ENCODE data around the gene UBE2E2. TPM values are rescaled to one million over a fixed set of nuclear protein-coding genes. Genes with fewer than 3 reads are reported as not detected.

Gene UBE2E2
- total RNA-seq, 1 experiment from 2014 or later = 64.3 TPM

- no TSS peak for BruUV-seq (replicated peaks)
- Mint-ChIP-seq H3K36me3 (ENCODE audit: insufficient read depth, unreplicated experiment) (no peaks in the 10 kb centered on the region), H3K4me3 (ENCODE audit: unreplicated experiment) (no peak overlapping the region), H3K27me3 (ENCODE audit: insufficient read depth, unreplicated experiment) (no peaks in the 10 kb centered on the region), H3K4me1 (ENCODE audit: insufficient read depth, unreplicated experiment) (peaks cover 2% of the 10 kb centered on the region), H3K9me3 (ENCODE audit: unreplicated experiment) (no peaks in the 10 kb centered on the region), H3K27ac (ENCODE audit: low read depth, unreplicated experiment) (no peak overlapping the region)
- CTCF ChIA-PET = no interaction called here
- intact Hi-C loops (cut with micrococcal nuclease) = no loop called here
- no peak for DNase-seq (ENCODE audit: unreplicated experiment)
- POLR2A ChIA-PET = interaction anchor here (0.7 kb wide), 1 partner anchor 12 kb away, joined by 3 read pairs; no protein-coding TSS in a partner anchor
- no peak for TF ChIP-seq CTCF (IDR thresholded peaks at IDR 0.05; ENCODE audit: unreplicated experiment)
Observed at GRCh38 chr3:23607184-23607847, 404.2 kb downstream of the UBE2E2 start.

GRCh38 chr3:23608650-23609049, 405.5 kb downstream of the UBE2E2 start:
- H3K9me3 Mint-ChIP-seq (ENCODE audit: unreplicated experiment) = no peaks in the 10 kb centered on the region
- no peak overlapping the region for H3K4me3 Mint-ChIP-seq (ENCODE audit: unreplicated experiment)
- no TSS peak for BruUV-seq (replicated peaks)
- no peak overlapping the region for H3K27ac Mint-ChIP-seq (ENCODE audit: low read depth, unreplicated experiment)
- intact Hi-C loops (cut with micrococcal nuclease) = no loop called here
- CTCF ChIA-PET = interaction anchor here (0.6 kb wide), 1 partner anchor 12 kb away, joined by 3 read pairs; no protein-coding TSS in a partner anchor
- no peaks in the 10 kb centered on the region for H3K27me3 Mint-ChIP-seq (ENCODE audit: insufficient read depth, unreplicated experiment)
- H3K4me1 Mint-ChIP-seq (ENCODE audit: insufficient read depth, unreplicated experiment) = peaks cover 6% of the 10 kb centered on the region
- POLR2A ChIA-PET = no interaction called here
- DNase-seq (ENCODE audit: unreplicated experiment) = no peak
- H3K36me3 Mint-ChIP-seq (ENCODE audit: insufficient read depth, unreplicated experiment) = no peaks in the 10 kb centered on the region
- no peak for TF ChIP-seq CTCF (IDR thresholded peaks at IDR 0.05; ENCODE audit: unreplicated experiment)

- no peak for DNase-seq (ENCODE audit: unreplicated experiment)
- intact Hi-C loops (cut with micrococcal nuclease) = no loop called here
- Mint-ChIP-seq H3K27me3 (ENCODE audit: insufficient read depth, unreplicated experiment) (no peaks in the 10 kb centered on the region), H3K9me3 (ENCODE audit: unreplicated experiment) (no peaks in the 10 kb centered on the region), H3K27ac (ENCODE audit: low read depth, unreplicated experiment) (no peak overlapping the region), H3K36me3 (ENCODE audit: insufficient read depth, unreplicated experiment) (peaks cover 7% of the 10 kb centered on the region), H3K4me1 (ENCODE audit: insufficient read depth, unreplicated experiment) (peaks cover 6% of the 10 kb centered on the region), H3K4me3 (ENCODE audit: unreplicated experiment) (no peak overlapping the region)
- POLR2A ChIA-PET = no interaction called here
- CTCF ChIA-PET = interaction anchor here (0.6 kb wide), 1 partner anchor 50 kb away, joined by 3 read pairs; no protein-coding TSS in a partner anchor
- no TSS peak for BruUV-seq (replicated peaks)
- no peak for TF ChIP-seq CTCF (IDR thresholded peaks at IDR 0.05; ENCODE audit: unreplicated experiment)
Observed at GRCh38 chr3:23611737-23612295, 408.7 kb downstream of the UBE2E2 start.

- BruUV-seq (replicated peaks) = no TSS peak
- Mint-ChIP-seq H3K27ac (ENCODE audit: low read depth, unreplicated experiment) (no peak overlapping the region), H3K4me1 (ENCODE audit: insufficient read depth, unreplicated experiment) (peaks cover 6% of the 10 kb centered on the region), H3K27me3 (ENCODE audit: insufficient read depth, unreplicated experiment) (no peaks in the 10 kb centered on the region), H3K4me3 (ENCODE audit: unreplicated experiment) (no peak overlapping the region), H3K9me3 (ENCODE audit: unreplicated experiment) (no peaks in the 10 kb centered on the region), H3K36me3 (ENCODE audit: insufficient read depth, unreplicated experiment) (peaks cover 7% of the 10 kb centered on the region)
- no peak for DNase-seq (ENCODE audit: unreplicated experiment)
- intact Hi-C loops (cut with micrococcal nuclease) = no loop called here
- CTCF ChIA-PET = interaction anchor here (0.6 kb wide), 2 partner anchors 49 to 216 kb away, joined by 3 read pairs; no protein-coding TSS in a partner anchor
- no peak for TF ChIP-seq CTCF (IDR thresholded peaks at IDR 0.05; ENCODE audit: unreplicated experiment)
- POLR2A ChIA-PET = no interaction called here
Observed at GRCh38 chr3:23612296-23612891, 409.3 kb downstream of the UBE2E2 start.

All from MCF 10A (cell line).